Erythroblast (primary cell): ENCODE data around the gene FASN.

ENCODE experiments used
- GATA1 ChIP-seq: IDR thresholded peaks from 2 replicates; pipeline ENCODE4 v1.6.1; 2011; ENCODE audit warnings: low read depth, mild to moderate bottlenecking, control low read depth, low read length, moderate library complexity
- POLR2A ChIP-seq: IDR thresholded peaks from 2 replicates; pipeline ENCODE4 v1.6.1; 2011; ENCODE audit warnings: mild to moderate bottlenecking, low read length

DNA sequence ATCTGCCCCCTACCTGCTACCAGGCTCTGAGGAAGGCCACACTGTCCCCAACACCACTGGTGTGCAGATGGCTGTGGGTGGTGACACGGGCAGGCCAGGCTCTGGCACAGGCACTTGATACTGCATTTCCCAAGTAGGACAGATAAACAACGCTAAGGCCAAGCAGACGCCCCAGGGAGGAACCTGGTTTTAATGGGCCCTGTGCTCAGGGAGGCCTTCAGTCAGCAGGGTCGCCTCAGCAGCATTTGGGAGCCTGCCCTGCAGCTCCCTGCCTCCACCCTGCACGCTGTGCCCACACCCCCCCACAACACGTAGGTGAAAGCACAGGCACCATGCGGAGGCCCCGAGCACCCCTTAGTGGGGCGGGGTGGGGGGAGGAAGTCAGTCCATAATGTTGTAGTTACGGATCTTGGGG is 3.3 kb upstream of the FASN start:
- TF ChIP-seq POLR2A = no peak
- no peak for TF ChIP-seq GATA1
